Measurements from ENCODE around the gene PARD3B.

- TF ChIP-seq POLR2A (IDR thresholded peaks at IDR 0.05; ENCODE audit: low read length) (no peak), GATA1 (IDR thresholded peaks at IDR 0.05; ENCODE audit: low read depth, low read length) (no peak)
Measured at GRCh38 chr2:205627085-205627484, 1081.8 kb downstream of the PARD3B start.

Measured in erythroblast (primary cell).